C4-2B (cell line): ENCODE measurements around the gene FOXP1.

Source experiments
- H3K27ac ChIP-seq: fragments of 450-650 bp; 2 replicates; pipeline ENCODE4 v1.5.1; 2017
- CTCF ChIP-seq: fragments of 450-650 bp; conservative IDR thresholded peaks from 2 replicates; pipeline ENCODE4 v1.5.1; 2017; ENCODE audit warnings: mild to moderate bottlenecking
- ZFX ChIP-seq: fragments of 450-650 bp; IDR thresholded peaks from 2 replicates; pipeline ENCODE4 v1.6.1; 2017

Gene FOXP1

GRCh38 chr3:71262364-71263265 is 320.9 kb downstream of the FOXP1 start:
- H3K27ac ChIP-seq: no peak overlapping the region
- TF ChIP-seq CTCF (no peak), ZFX (no peak)

- H3K27ac ChIP-seq: no peak overlapping the region
- TF ChIP-seq CTCF (no peak), ZFX (no peak)
These were observed 322.7 kb downstream of the FOXP1 start for GRCh38 chr3:71260782-71261181.

GRCh38 chr3:71258526-71258925 is 325.0 kb downstream of the FOXP1 start:
- TF ChIP-seq CTCF (no peak), ZFX (no peak)
- H3K27ac ChIP-seq: no peak overlapping the region

GRCh38 chr3:71258116-71258515 is 325.4 kb downstream of the FOXP1 start:
- H3K27ac ChIP-seq: no peak overlapping the region
- no peak for TF ChIP-seq CTCF
- TF ChIP-seq ZFX: no peak

GRCh38 chr3:71255498-71255897 is 328.0 kb downstream of the FOXP1 start:
- no peak overlapping the region for H3K27ac ChIP-seq
- TF ChIP-seq ZFX (no peak), CTCF (no peak)

GRCh38 chr3:71254281-71255057 is 329.1 kb downstream of the FOXP1 start:
- TF ChIP-seq CTCF (no peak), ZFX (no peak)
- no peak overlapping the region for H3K27ac ChIP-seq

- TF ChIP-seq CTCF: no peak
- TF ChIP-seq ZFX: no peak
- no peak overlapping the region for H3K27ac ChIP-seq
These were observed 330.4 kb downstream of the FOXP1 start for GRCh38 chr3:71253169-71253568.
